GM12801 (cell line): Measurements from ENCODE around the gene GRM2.

Experiments used
- TF ChIP-seq, protein P1 (sequence below): IDR thresholded peaks from one replicate; pipeline ENCODE4 v1.5.1; 2011; ENCODE audit warnings: control low read depth; ENCODE audit not compliant: insufficient read length; ENCODE audit errors: extremely low read depth

The GRM2 gene

GRCh38 chr3:51682079-51682478 is 24.8 kb upstream of the GRM2 start:
- TF ChIP-seq, protein P1, sequence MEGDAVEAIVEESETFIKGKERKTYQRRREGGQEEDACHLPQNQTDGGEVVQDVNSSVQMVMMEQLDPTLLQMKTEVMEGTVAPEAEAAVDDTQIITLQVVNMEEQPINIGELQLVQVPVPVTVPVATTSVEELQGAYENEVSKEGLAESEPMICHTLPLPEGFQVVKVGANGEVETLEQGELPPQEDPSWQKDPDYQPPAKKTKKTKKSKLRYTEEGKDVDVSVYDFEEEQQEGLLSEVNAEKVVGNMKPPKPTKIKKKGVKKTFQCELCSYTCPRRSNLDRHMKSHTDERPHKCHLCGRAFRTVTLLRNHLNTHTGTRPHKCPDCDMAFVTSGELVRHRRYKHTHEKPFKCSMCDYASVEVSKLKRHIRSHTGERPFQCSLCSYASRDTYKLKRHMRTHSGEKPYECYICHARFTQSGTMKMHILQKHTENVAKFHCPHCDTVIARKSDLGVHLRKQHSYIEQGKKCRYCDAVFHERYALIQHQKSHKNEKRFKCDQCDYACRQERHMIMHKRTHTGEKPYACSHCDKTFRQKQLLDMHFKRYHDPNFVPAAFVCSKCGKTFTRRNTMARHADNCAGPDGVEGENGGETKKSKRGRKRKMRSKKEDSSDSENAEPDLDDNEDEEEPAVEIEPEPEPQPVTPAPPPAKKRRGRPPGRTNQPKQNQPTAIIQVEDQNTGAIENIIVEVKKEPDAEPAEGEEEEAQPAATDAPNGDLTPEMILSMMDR, result peak; percentile 41

DNA sequence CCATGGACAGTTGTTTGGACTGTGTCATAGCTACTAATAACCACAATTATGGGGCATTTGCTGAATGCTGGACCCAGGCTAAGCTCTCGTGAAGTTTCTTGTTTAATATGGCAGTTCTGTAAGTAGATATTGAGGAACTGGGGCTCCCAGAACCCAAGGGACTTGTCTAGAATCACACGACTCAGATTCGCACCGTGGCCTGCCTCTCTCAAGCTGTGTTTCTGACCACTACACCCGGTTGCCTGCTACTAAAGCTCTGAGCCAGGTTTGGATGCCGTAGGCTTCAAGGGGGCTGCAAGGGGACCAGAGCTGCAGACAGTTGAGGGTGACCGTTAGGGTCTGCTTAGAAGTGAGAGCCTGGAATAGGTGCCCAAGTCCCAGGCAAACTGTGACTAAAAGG is 24.3 kb upstream of the GRM2 start:
- TF ChIP-seq, protein P1, result no peak

GRCh38 chr3:51683566-51683965 is 23.3 kb upstream of the GRM2 start:
- TF ChIP-seq, protein P1, result no peak

- TF ChIP-seq, protein P1, result no peak
Measured at GRCh38 chr3:51684971-51685751, 21.7 kb upstream of the GRM2 start.

- TF ChIP-seq, protein P1, result no peak
Measured at GRCh38 chr3:51686056-51686455, 20.8 kb upstream of the GRM2 start.

DNA sequence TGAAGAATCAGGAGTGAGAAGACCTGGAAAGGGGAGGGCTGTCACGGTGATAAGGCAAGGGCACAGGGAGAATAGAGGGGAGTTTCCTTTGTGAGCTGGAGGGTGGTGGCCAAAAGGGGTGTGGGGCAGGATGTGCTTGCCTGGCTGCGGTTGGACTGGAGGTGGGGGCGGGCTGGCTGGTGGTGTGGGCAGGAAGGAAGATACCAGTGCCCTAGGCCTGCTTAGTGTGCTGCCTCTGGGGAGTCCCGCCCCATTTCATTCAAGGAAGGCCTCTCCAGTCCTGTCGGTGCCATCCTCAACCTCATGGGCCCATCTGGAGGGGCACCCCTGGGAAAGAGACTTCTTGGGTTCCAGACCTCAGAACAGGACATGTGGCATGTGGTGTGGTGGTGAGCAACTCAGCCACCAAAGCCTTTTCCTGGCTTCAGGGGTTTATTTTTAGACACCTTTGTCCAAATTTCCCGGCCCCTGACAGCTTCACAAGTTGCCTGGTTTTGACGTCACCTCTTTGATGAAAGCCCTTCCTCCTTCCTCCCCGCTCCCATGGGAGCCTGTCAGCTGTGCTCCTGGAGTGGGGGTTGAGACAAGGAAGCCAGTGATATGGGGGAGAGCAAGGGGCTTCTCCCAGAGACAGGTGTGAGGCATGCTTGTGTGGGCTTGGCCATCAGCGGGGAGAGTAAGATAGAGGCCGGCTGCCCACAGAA is 20.2 kb upstream of the GRM2 start:
- TF ChIP-seq, protein P1, result no peak

DNA sequence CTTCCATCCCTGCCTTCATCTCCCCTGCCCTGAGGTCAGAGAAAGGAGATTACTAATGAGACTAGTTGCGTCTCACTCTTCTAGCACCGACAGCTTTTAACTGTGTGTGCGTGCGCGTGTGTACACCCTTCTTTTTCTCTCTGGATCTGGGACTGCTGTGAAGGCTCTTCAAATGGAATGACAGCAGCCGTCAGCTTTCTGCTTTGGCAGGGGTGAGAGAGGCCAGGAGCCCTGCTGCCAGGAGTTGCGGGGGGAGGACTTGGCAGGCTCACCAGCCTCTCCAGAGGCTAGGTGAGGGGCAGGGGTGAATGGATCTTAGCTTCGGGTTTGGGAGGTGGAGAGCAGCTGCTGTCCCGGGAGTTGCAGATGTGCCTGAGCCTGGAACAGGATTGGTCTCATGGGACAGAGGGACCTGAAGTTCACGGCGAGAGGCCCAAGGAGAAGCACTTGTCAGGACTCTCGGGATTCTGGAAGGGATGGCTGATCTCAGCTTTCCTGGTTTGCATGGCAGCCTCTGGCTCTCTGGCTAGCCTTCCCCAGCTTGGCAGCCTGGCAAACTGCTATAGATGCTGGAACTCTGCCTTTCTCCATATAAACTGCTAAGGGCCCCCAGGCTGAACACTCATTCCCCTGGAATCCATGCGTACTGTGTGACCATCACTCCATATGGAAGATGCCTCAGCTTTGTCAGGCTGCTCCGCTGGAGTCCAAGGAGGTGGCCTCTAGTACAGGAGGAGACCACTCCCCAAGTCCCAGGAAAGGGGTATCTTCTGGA is 19.2 kb upstream of the GRM2 start:
- TF ChIP-seq, protein P1, result no peak
